GM12878 (cell line): ENCODE measurements around the gene NPVF. TPM values are rescaled to one million over a fixed set of nuclear protein-coding genes. Genes with fewer than 3 reads are reported as not detected.

Experiments used
- ATAC-seq: fragments of 200-7000 bp; cut with Tn5 transposase; 3 replicates; pipeline ENCODE4 v1.9.1; 2020; ENCODE audit warnings: mild to moderate bottlenecking, moderate library complexity
- BruUV-seq: library from RNA; stranded (reverse); fragments of 400-500 nt; replicated peaks from 2 replicates; lab custom pipeline; 2021; lab: Mats Ljungman, UMichigan
- CTCF ChIA-PET: fragments of 300-600 bp; sonication (Branson Sonifier 250); formaldehyde crosslinking; extraction: SDS; loops from one replicate; lab custom pipeline; 2021; ENCODE audit warnings: inconsistent platforms; lab: Yijun Ruan, JAX
- POLR2A ChIA-PET: fragments of 350-600 bp; formaldehyde crosslinking; extraction: SDS; loops from one replicate; lab custom pipeline; 2021; ENCODE audit warnings: inconsistent platforms; lab: Charles Lee
- RAD21 ChIA-PET: fragments of 300-600 bp; sonication (Branson Sonifier 250); formaldehyde crosslinking; loops from one replicate; lab custom pipeline; 2023; ENCODE audit warnings: antibody characterized with exemption; ENCODE audit not compliant: unreplicated experiment; lab: Charles Lee
- SMC1A ChIA-PET: fragments of 300-600 bp; sonication (Branson Sonifier 250); formaldehyde crosslinking; loops from one replicate; lab custom pipeline; 2023; ENCODE audit not compliant: unreplicated experiment, uncharacterized antibody; lab: Charles Lee
- DNase-seq: peaks from one replicate; pipeline ENCODE4 v3.0.0-alpha.2; 2011; ENCODE audit warnings: low read depth, low spot score
- FAIRE-seq: peaks from 3 replicates; lab custom pipeline; 2011; peaks lifted over from hg19 to GRCh38; lab: Jason Lieb, UNC
- H2AFZ ChIP-seq: 2 replicates; pipeline ENCODE4 v1.6.0; 2011; ENCODE audit warnings: low read depth, low read length, control low read depth; ENCODE audit not compliant: control insufficient read depth
- H3K27ac ChIP-seq: 2 replicates; pipeline ENCODE4 v1.5.1; 2011; ENCODE audit warnings: control low read depth; ENCODE audit not compliant: control insufficient read depth, insufficient read depth
- H3K27me3 ChIP-seq, 2 experiments: replicated peaks in 1 of 2; 2 replicates each; pipeline versions ENCODE4 v1.6.0 to v1.6.1; 2011; ENCODE audit warnings: low read length in 1 of 2; ENCODE audit not compliant: control insufficient read depth in 2 of 2, insufficient read depth in 2 of 2
- H3K36me3 ChIP-seq, 2 experiments: 2 replicates each; pipeline ENCODE4 v1.5.1; 2011; ENCODE audit warnings: low read length in 1 of 2; ENCODE audit not compliant: control insufficient read depth in 2 of 2, insufficient read depth in 2 of 2
- H3K4me1 ChIP-seq: 2 replicates; pipeline ENCODE4 v1.6.1; 2011; ENCODE audit warnings: mild to moderate bottlenecking, low read length, moderate library complexity, mixed read lengths; ENCODE audit not compliant: control insufficient read depth, insufficient read depth
- H3K4me2 ChIP-seq: 2 replicates; pipeline ENCODE4 v1.6.0; 2011; ENCODE audit warnings: control low read depth; ENCODE audit not compliant: control insufficient read depth, insufficient read depth
- H3K4me3 ChIP-seq: fragments of 200-600 bp; sonication (generic); 2 replicates; pipeline ENCODE4 v1.5.1; 2016
- H3K79me2 ChIP-seq: 2 replicates; pipeline ENCODE4 v1.6.0; 2011; ENCODE audit warnings: low read length; ENCODE audit not compliant: control insufficient read depth, insufficient read depth
- H3K9ac ChIP-seq: 2 replicates; pipeline ENCODE4 v1.8.0; 2011; ENCODE audit warnings: low read length, control low read depth, mixed read lengths; ENCODE audit not compliant: control insufficient read depth, insufficient read depth
- H3K9me3 ChIP-seq: replicated peaks from 3 replicates; pipeline ENCODE4 v1.5.1; 2011; ENCODE audit warnings: mild to moderate bottlenecking, low read length; ENCODE audit not compliant: control insufficient read depth, insufficient read depth
- H4K20me1 ChIP-seq: 2 replicates; pipeline ENCODE4 v1.6.0; 2011; ENCODE audit not compliant: control insufficient read depth, insufficient read depth
- ATF7 ChIP-seq: fragments of 450-650 bp; IDR thresholded peaks from 2 replicates; pipeline ENCODE4 v1.6.1; 2016; ENCODE audit warnings: low read depth, mild to moderate bottlenecking
- ESRRA ChIP-seq: IDR thresholded peaks from 2 replicates; pipeline ENCODE4 v1.6.1; 2012; ENCODE audit warnings: mild to moderate bottlenecking, low read length, improper control_type of control experiment
- FOXM1 ChIP-seq: IDR thresholded peaks from 2 replicates; pipeline ENCODE4 v1.6.1; 2012; ENCODE audit warnings: low read depth, mild to moderate bottlenecking, inconsistent platforms, low read length, moderate library complexity
- MTA3 ChIP-seq: IDR thresholded peaks from 2 replicates; pipeline ENCODE4 v1.6.1; 2012; ENCODE audit warnings: low read length, inconsistent platforms, borderline replicate concordance
- NR2F1 ChIP-seq: fragments of 450-650 bp; conservative IDR thresholded peaks from 2 replicates; pipeline ENCODE4 v1.6.1; 2017; ENCODE audit warnings: mild to moderate bottlenecking
- RELA ChIP-seq: fragments of 450-650 bp; IDR thresholded peaks from 2 replicates; pipeline ENCODE4 v1.8.0; 2014; ENCODE audit warnings: borderline replicate concordance; ENCODE audit not compliant: partially characterized antibody
- ZNF24 ChIP-seq: fragments of 450-650 bp; IDR thresholded peaks from 2 replicates; pipeline ENCODE4 v1.6.1; 2017; ENCODE audit warnings: antibody characterized with exemption, mild to moderate bottlenecking
- WGBS: methylation state at CpG from one replicate; pipeline ENCODE4 v1.1.6; 2016; ENCODE audit warnings: low lambda C conversion rate; ENCODE audit not compliant: insufficient replicate concordance, insufficient coverage; ENCODE audit errors: missing lambda C conversion rate; 5-methylcytosine and 5-hydroxymethylcytosine counted together
- in situ Hi-C: fragments of 300-500 bp; cut with MboI; formaldehyde crosslinking; loops from 9 replicates; pipeline ENCODE4 v1.14.3; 2018; ENCODE audit warnings: mixed read lengths
- intact Hi-C: fragments of 100-400 bp; cut with micrococcal nuclease; formaldehyde crosslinking; loops from one replicate; pipeline ENCODE4 v1.14.2; 2022; ENCODE audit not compliant: unreplicated experiment
- polyA plus RNA-seq, 11 experiments: library from polyadenylated mRNA; depleted of rRNA in 4 of 11; unstranded in 6 of 11; stranded (reverse) in 5 of 11; fragments of >200 nt; fragmentation: Nextera tagmentation in 4 of 11; fragmentation: Illumina TruSeq in 1 of 11; extraction: Ambion mirVana in 4 of 11; extraction: Trizol in 1 of 11; gene quantifications; 1 replicate in 1 of 11; 2 replicates in 10 of 11; pipeline versions ENCODE4 v1.2.1 to v1.2.3, GENCODE V29; 2011 to 2016; ENCODE audit warnings: inconsistent platforms in 2 of 11, missing spikeins in 2 of 11, low read depth in 1 of 11
- total RNA-seq, 4 experiments: library from RNA; depleted of rRNA in 3 of 4; stranded (reverse); fragments of >200 nt in 3 of 4; fragmentation: Illumina TruSeq in 1 of 4; extraction: Trizol in 1 of 4; gene quantifications; 2 replicates each; pipeline versions ENCODE4 v1.2.1 to v1.2.3, GENCODE V29; 2013 to 2021
- TF ChIP-seq, protein P1 (sequence below): IDR thresholded peaks from 2 replicates; pipeline ENCODE4 v1.6.1; 2011; ENCODE audit warnings: mild to moderate bottlenecking, low read depth, low read length, moderate library complexity; ENCODE audit not compliant: insufficient replicate concordance
- TF ChIP-seq, protein P2 (sequence below): fragments of 450-650 bp; IDR thresholded peaks from 2 replicates; pipeline ENCODE4 v1.6.1; 2017; ENCODE audit warnings: mild to moderate bottlenecking, moderate library complexity

Gene NPVF
- total and polyA plus RNA-seq, 10 of the 15 experiments (the other 5 are each of a cell fraction or from before 2014, with no cell fraction given), result not detected

- Histone ChIP-seq H3K79me2 (no peaks in the 10 kb centered on the region), H3K36me3 (no peaks in the 10 kb centered on the region), H3K9me3 (no peaks in the 10 kb centered on the region), H3K4me2 (no peak overlapping the region), H3K27ac (no peak overlapping the region), H4K20me1 (no peaks in the 10 kb centered on the region), H3K4me1 (no peaks in the 10 kb centered on the region), H2AFZ (no peak overlapping the region), H3K9ac (no peak overlapping the region), H3K4me3 (no peak overlapping the region), H3K27me3 (peaks cover 0 to 2% of the 10 kb centered on the region in 2 experiments; a peak in 2 of 4 replicates)
- no TSS peak for BruUV-seq
- ATAC-seq (no peak), DNase-seq (no peak), FAIRE-seq (no peak)
- 49% methylated on average over 2 of the region's 2 CpGs for whole genome bisulfite sequencing
- in situ Hi-C loops (no loop called here), intact Hi-C loops (no loop called here)
- CTCF ChIA-PET, result interaction anchor here (1.5 kb wide), 1 partner anchor 12 kb away, joined by 3 read pairs; no protein-coding TSS in a partner anchor
- POLR2A ChIA-PET, result no interaction called here
- SMC1A ChIA-PET, result no interaction called here
- RAD21 ChIA-PET, result no interaction called here
- TF ChIP-seq RELA (no peak), ESRRA (no peak), FOXM1 (no peak), ATF7 (no peak), ZNF24 (no peak), MTA3 (no peak), NR2F1 (no peak)
- TF ChIP-seq, protein P1, sequence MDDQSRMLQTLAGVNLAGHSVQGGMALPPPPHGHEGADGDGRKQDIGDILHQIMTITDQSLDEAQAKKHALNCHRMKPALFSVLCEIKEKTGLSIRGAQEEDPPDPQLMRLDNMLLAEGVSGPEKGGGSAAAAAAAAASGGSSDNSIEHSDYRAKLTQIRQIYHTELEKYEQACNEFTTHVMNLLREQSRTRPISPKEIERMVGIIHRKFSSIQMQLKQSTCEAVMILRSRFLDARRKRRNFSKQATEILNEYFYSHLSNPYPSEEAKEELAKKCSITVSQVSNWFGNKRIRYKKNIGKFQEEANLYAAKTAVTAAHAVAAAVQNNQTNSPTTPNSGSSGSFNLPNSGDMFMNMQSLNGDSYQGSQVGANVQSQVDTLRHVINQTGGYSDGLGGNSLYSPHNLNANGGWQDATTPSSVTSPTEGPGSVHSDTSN, result no peak
- TF ChIP-seq, protein P2, sequence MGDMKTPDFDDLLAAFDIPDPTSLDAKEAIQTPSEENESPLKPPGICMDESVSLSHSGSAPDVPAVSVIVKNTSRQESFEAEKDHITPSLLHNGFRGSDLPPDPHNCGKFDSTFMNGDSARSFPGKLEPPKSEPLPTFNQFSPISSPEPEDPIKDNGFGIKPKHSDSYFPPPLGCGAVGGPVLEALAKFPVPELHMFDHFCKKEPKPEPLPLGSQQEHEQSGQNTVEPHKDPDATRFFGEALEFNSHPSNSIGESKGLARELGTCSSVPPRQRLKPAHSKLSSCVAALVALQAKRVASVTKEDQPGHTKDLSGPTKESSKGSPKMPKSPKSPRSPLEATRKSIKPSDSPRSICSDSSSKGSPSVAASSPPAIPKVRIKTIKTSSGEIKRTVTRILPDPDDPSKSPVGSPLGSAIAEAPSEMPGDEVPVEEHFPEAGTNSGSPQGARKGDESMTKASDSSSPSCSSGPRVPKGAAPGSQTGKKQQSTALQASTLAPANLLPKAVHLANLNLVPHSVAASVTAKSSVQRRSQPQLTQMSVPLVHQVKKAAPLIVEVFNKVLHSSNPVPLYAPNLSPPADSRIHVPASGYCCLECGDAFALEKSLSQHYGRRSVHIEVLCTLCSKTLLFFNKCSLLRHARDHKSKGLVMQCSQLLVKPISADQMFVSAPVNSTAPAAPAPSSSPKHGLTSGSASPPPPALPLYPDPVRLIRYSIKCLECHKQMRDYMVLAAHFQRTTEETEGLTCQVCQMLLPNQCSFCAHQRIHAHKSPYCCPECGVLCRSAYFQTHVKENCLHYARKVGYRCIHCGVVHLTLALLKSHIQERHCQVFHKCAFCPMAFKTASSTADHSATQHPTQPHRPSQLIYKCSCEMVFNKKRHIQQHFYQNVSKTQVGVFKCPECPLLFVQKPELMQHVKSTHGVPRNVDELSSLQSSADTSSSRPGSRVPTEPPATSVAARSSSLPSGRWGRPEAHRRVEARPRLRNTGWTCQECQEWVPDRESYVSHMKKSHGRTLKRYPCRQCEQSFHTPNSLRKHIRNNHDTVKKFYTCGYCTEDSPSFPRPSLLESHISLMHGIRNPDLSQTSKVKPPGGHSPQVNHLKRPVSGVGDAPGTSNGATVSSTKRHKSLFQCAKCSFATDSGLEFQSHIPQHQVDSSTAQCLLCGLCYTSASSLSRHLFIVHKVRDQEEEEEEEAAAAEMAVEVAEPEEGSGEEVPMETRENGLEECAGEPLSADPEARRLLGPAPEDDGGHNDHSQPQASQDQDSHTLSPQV, result no peak
These were observed 7.3 kb downstream of the NPVF start for GRCh38 chr7:25221009-25221408.
